ENCODE results near the gene TENM3.

- TF ChIP-seq CTCF (IDR thresholded peaks at IDR 0.05), result no peak
- TF ChIP-seq POLR2A (IDR thresholded peaks at IDR 0.05), result no peak
These were observed 9.7 kb upstream of the TENM3 start for GRCh38 chr4:182233310-182234090.

Data from vagina (tissue), 2 donors.